CD14-positive monocyte (primary cell): ENCODE results near the gene AOPEP. TPM values are rescaled to one million over a fixed set of nuclear protein-coding genes. Genes with fewer than 3 reads are reported as not detected.

ENCODE experiments used
- DNase-seq, 3 donors: peaks; one replicate each; pipeline ENCODE4 v3.0.0-alpha.2; 2011 to 2022
- H2AFZ ChIP-seq: 2 replicates; pipeline ENCODE4 v1.6.0; 2012; ENCODE audit warnings: mild to moderate bottlenecking, low read depth, low read length, inconsistent platforms; ENCODE audit not compliant: insufficient read depth, poor library complexity, severe bottlenecking
- H3K27ac ChIP-seq, 2 donors: 1 replicate in 1 of 2; 2 replicates in 1 of 2; pipeline ENCODE4 v1.5.1; 2012 to 2013; ENCODE audit warnings: low read length in 2 of 2, control low read depth in 1 of 2, inconsistent platforms in 1 of 2, low read depth in 1 of 2, mild to moderate bottlenecking in 1 of 2
- H3K27me3 ChIP-seq, 2 donors: one replicate each; pipeline versions ENCODE4 v1.6.0 to v1.6.1; 2011 to 2013; ENCODE audit warnings: low read length in 2 of 2; ENCODE audit not compliant: control insufficient read depth in 2 of 2, insufficient read depth in 2 of 2
- H3K36me3 ChIP-seq, 2 donors: replicated peaks in 1 of 2; 1 replicate in 1 of 2; 2 replicates in 1 of 2; pipeline versions ENCODE4 v1.5.1 to v1.6.1; 2012 to 2013; ENCODE audit warnings: low read length in 2 of 2, control low read depth in 1 of 2, inconsistent platforms in 1 of 2, mild to moderate bottlenecking in 1 of 2; ENCODE audit not compliant: insufficient read depth in 2 of 2, control insufficient read depth in 1 of 2
- H3K4me1 ChIP-seq, 2 donors: 1 replicate in 1 of 2; 2 replicates in 1 of 2; pipeline versions ENCODE4 v1.5.1 to v1.6.1; 2012 to 2013; ENCODE audit warnings: low read length in 2 of 2, control low read depth in 1 of 2, inconsistent platforms in 1 of 2, mild to moderate bottlenecking in 1 of 2, moderate library complexity in 1 of 2; ENCODE audit not compliant: insufficient read depth in 2 of 2, control insufficient read depth in 1 of 2
- H3K4me2 ChIP-seq: replicated peaks from 2 replicates; pipeline ENCODE3; 2012; ENCODE audit warnings: low read length, moderate library complexity, mild to moderate bottlenecking; ENCODE audit not compliant: poor library complexity, severe bottlenecking; ENCODE audit errors: extremely low read depth
- H3K4me3 ChIP-seq, 3 experiments: fragments of 200-600 bp in 1 of 3; sonication (generic) in 1 of 3; replicated peaks in 1 of 3; 1 replicate in 2 of 3; 2 replicates in 1 of 3; pipeline ENCODE4 v1.5.1; 2011 to 2013; ENCODE audit warnings: low read length in 3 of 3, mild to moderate bottlenecking in 3 of 3, control low read depth in 2 of 3, low read depth in 2 of 3, inconsistent platforms in 1 of 3, moderate library complexity in 1 of 3
- H3K79me2 ChIP-seq: 2 replicates; pipeline ENCODE4 v1.6.0; 2012; ENCODE audit warnings: mild to moderate bottlenecking, control low read depth, inconsistent platforms, low read length, moderate library complexity; ENCODE audit not compliant: insufficient read depth
- H3K9ac ChIP-seq: 2 replicates; pipeline ENCODE4 v1.6.0; 2017; ENCODE audit warnings: low read length, mild to moderate bottlenecking; ENCODE audit not compliant: insufficient read depth, poor library complexity, severe bottlenecking
- H3K9me3 ChIP-seq, 2 donors: replicated peaks in 1 of 2; 1 replicate in 1 of 2; 2 replicates in 1 of 2; pipeline versions ENCODE4 v1.5.1 to v1.6.1; 2012 to 2013; ENCODE audit warnings: low read length in 2 of 2, control low read depth in 1 of 2; ENCODE audit not compliant: control insufficient read depth in 1 of 2, insufficient read depth in 1 of 2
- H4K20me1 ChIP-seq: 2 replicates; pipeline ENCODE4 v1.6.0; 2012; ENCODE audit warnings: mild to moderate bottlenecking, low read length, control low read depth, moderate library complexity; ENCODE audit not compliant: insufficient read depth
- H3K27ac Mint-ChIP-seq, 7 donors: one replicate each; pipeline ENCODE4 v1.8.0; 2020; ENCODE audit warnings: mild to moderate bottlenecking in 7 of 7, mixed read lengths in 7 of 7, moderate library complexity in 6 of 7, inconsistent platforms in 2 of 7
- H3K27me3 Mint-ChIP-seq, 3 donors: one replicate each; pipeline ENCODE4 v1.8.0; 2021 to 2022; ENCODE audit warnings: low read depth in 3 of 3, mild to moderate bottlenecking in 3 of 3, mixed read lengths in 3 of 3, moderate library complexity in 3 of 3, inconsistent platforms in 1 of 3
- H3K36me3 Mint-ChIP-seq, 2 donors: one replicate each; pipeline ENCODE4 v1.8.0; 2020; ENCODE audit warnings: mixed read lengths in 2 of 2, inconsistent platforms in 1 of 2, mild to moderate bottlenecking in 1 of 2
- H3K4me1 Mint-ChIP-seq: one replicate; pipeline ENCODE4 v1.8.0; 2020; ENCODE audit warnings: mild to moderate bottlenecking, mixed read lengths
- H3K4me3 Mint-ChIP-seq, 2 donors: one replicate each; pipeline ENCODE4 v1.8.0; 2020; ENCODE audit warnings: mild to moderate bottlenecking in 2 of 2, mixed read lengths in 2 of 2, moderate library complexity in 1 of 2
- H3K9me3 Mint-ChIP-seq, 7 donors: one replicate each; pipeline ENCODE4 v1.8.0; 2020 to 2022; ENCODE audit warnings: mixed read lengths in 7 of 7, mild to moderate bottlenecking in 6 of 7, moderate library complexity in 6 of 7, inconsistent platforms in 2 of 7
- WGBS: methylation state at CpG from one replicate; pipeline ENCODE4 v1.1.5; 2013; ENCODE audit warnings: missing lambda C conversion rate; ENCODE audit not compliant: insufficient coverage; 5-methylcytosine and 5-hydroxymethylcytosine counted together
- intact Hi-C, 2 donors: fragments of 100-400 bp; cut with micrococcal nuclease; formaldehyde crosslinking; loops; one replicate each; pipeline versions ENCODE4 v1.15.0 to v1.15.1; 2023
- polyA plus RNA-seq, 3 donors: library from polyadenylated mRNA; depleted of rRNA in 1 of 3; unstranded in 2 of 3; stranded (reverse) in 1 of 3; fragments of 300-500 nt in 2 of 3; fragments of >200 nt in 1 of 3; fragmentation: Illumina TruSeq in 2 of 3; gene quantifications; 1 replicate in 2 of 3; 2 replicates in 1 of 3; pipeline ENCODE4 v1.2.3, GENCODE V29; 2012 to 2021
- TF ChIP-seq, protein P1 (sequence below): fragments of 200-600 bp; IDR thresholded peaks from one replicate; pipeline ENCODE4 v1.8.0; 2022; ENCODE audit warnings: antibody characterized with exemption, mild to moderate bottlenecking

Gene AOPEP
- polyA plus RNA-seq, 3 donors, result 3.0 to 4.1 (median 3.1) TPM

DNA sequence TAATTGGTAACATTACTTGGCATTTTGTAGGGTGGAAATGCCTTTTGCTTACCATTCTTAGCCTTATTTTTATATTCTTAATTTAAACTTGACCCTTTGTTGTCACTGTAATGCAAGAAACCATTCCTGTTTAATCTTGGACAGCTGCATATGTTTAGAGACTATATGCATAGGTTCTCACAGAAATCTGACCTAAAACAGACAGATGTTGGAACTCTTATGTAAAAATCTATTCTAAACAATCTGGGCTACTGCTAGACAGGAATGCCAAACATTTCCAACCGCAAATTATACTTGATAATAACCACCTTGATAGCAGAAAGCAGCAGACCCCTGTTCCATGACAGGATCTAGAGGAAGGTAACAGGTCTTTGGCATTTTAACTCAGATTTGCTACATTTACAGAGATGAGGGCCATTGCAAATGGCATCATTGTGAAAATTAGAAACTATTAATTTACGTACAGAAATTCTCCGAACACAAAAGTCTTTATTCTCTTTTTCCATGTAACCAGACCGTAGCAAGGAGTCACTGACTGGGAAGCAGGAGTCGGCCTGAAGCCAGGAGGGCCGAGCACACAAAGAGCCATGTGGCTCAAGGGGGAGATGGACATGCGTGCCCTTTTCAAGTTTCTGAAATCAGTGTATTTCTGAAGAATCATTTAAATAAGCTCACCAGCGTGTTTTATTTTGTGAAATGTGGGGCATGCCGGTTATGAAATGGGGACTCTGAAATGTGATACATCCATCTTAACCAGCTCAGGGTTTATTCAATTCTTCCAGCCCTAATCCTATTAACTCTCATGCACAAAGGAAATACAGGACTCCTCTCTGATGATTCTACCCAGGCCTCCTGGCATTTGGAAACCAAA, 139.3 kb downstream of the AOPEP start:
- intact Hi-C loops, result no loop called here

DNA sequence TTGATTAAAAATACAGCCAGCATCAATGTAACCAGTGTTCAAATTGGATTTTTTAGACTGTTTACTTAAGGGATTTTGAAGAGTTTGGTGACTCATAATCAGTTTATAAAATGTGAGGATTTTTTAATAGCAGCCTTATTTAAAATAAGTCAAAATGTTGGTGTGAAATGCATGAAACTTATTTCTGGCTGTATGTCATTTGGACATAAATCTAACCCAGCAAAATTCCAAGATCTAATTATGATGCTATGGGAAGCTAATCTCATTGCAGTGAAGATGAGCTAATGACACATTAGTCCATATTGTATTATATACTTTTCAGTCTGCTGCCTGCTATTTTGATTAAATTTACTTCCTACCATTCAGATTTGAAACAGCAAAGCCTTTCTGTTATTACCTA, 140.3 kb downstream of the AOPEP start:
- Mint-ChIP-seq H3K27me3 (peaks cover 0 to 1% (median 0%) of the 10 kb centered on the region in 3 donors), H3K27ac (peak overlapping the region in 1 of 7 donors; percentile 60), H3K36me3 (peaks cover 0 to under 1% of the 10 kb centered on the region in 2 donors), H3K4me1 (peaks cover 34% of the 10 kb centered on the region), H3K9me3 (peaks cover 0 to 2% (median 0%) of the 10 kb centered on the region in 7 donors), H3K4me3 (no peak overlapping the region)
- Histone ChIP-seq H4K20me1 (no peaks in the 10 kb centered on the region), H2AFZ (no peak overlapping the region), H3K9ac (no peak overlapping the region), H3K4me1 (peaks cover 12 to 14% of the 10 kb centered on the region in 2 donors), H3K36me3 (no peaks in the 10 kb centered on the region), H3K4me2 (no peak overlapping the region), H3K9me3 (no peaks in the 10 kb centered on the region), H3K4me3 (no peak overlapping the region), H3K27me3 (no peaks in the 10 kb centered on the region), H3K79me2 (no peaks in the 10 kb centered on the region), H3K27ac (no peak overlapping the region)
- DNase-seq, result no peak
- intact Hi-C loops, result no loop called here
- TF ChIP-seq, protein P1, sequence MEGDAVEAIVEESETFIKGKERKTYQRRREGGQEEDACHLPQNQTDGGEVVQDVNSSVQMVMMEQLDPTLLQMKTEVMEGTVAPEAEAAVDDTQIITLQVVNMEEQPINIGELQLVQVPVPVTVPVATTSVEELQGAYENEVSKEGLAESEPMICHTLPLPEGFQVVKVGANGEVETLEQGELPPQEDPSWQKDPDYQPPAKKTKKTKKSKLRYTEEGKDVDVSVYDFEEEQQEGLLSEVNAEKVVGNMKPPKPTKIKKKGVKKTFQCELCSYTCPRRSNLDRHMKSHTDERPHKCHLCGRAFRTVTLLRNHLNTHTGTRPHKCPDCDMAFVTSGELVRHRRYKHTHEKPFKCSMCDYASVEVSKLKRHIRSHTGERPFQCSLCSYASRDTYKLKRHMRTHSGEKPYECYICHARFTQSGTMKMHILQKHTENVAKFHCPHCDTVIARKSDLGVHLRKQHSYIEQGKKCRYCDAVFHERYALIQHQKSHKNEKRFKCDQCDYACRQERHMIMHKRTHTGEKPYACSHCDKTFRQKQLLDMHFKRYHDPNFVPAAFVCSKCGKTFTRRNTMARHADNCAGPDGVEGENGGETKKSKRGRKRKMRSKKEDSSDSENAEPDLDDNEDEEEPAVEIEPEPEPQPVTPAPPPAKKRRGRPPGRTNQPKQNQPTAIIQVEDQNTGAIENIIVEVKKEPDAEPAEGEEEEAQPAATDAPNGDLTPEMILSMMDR, result no peak

More for the DNA sequence above, 139.3 kb downstream of the AOPEP start:
- no peaks in the 10 kb centered on the region for H3K36me3 ChIP-seq
- H4K20me1 ChIP-seq, result no peaks in the 10 kb centered on the region
- H2AFZ ChIP-seq, result no peak overlapping the region
- no peak overlapping the region for H3K4me3 ChIP-seq
- peaks cover 0 to under 1% (median 0%) of the 10 kb centered on the region in 7 donors for H3K9me3 Mint-ChIP-seq
- DNase-seq, result no peak
- H3K4me1 Mint-ChIP-seq, result peaks cover 42% of the 10 kb centered on the region
- H3K27me3 Mint-ChIP-seq, result peaks cover 0 to 1% (median 0%) of the 10 kb centered on the region in 3 donors
- H3K27ac ChIP-seq, result no peak overlapping the region
- no peak overlapping the region for H3K27ac Mint-ChIP-seq
- H3K4me3 Mint-ChIP-seq, result no peak overlapping the region
- no peaks in the 10 kb centered on the region for H3K27me3 ChIP-seq
- TF ChIP-seq, protein P1, result no peak
- peaks cover 22 to 23% of the 10 kb centered on the region in 2 donors for H3K4me1 ChIP-seq
- no peak overlapping the region for H3K4me2 ChIP-seq
- peaks cover 0 to 4% of the 10 kb centered on the region in 2 donors for H3K36me3 Mint-ChIP-seq
- H3K9ac ChIP-seq, result no peak overlapping the region
- H3K9me3 ChIP-seq, result no peaks in the 10 kb centered on the region
- H3K79me2 ChIP-seq, result no peaks in the 10 kb centered on the region
- WGBS, result 100% methylated on average over 4 of the region's 9 CpGs
